Tibial artery (tissue), 4 donors: Measurements from ENCODE around the gene DAPK2.

ENCODE experiments used
- DNase-seq, 2 donors: peaks; one replicate each; pipeline ENCODE4 v3.0.0-alpha.2; 2019
- H3K27ac ChIP-seq, 2 donors: fragments of 200-600 bp; sonication (generic) in 1 of 2; 1 replicate in 1 of 2; 2 replicates in 1 of 2; pipeline ENCODE4 v1.5.1; 2018 to 2019; ENCODE audit warnings: mild to moderate bottlenecking in 1 of 2
- H3K27me3 ChIP-seq, 2 donors: fragments of 200-600 bp; sonication (generic) in 1 of 2; one replicate each; pipeline versions ENCODE4 v1.5.1 to v1.6.0; 2016 to 2019
- H3K36me3 ChIP-seq, 3 donors: fragments of 200-600 bp; sonication (generic) in 2 of 3; one replicate each; pipeline ENCODE4 v1.5.1; 2016 to 2019; ENCODE audit warnings: mild to moderate bottlenecking in 2 of 3
- H3K4me1 ChIP-seq, 4 donors: fragments of 200-600 bp; sonication (generic) in 2 of 4; 1 replicate in 3 of 4; 2 replicates in 1 of 4; pipeline ENCODE4 v1.5.1; 2016 to 2019
- H3K4me3 ChIP-seq, 2 donors: fragments of 200-600 bp; sonication (generic) in 1 of 2; 1 replicate in 1 of 2; 2 replicates in 1 of 2; pipeline ENCODE4 v1.5.1; 2018 to 2019; ENCODE audit warnings: mild to moderate bottlenecking in 2 of 2
- H3K9me3 ChIP-seq, 3 donors: fragments of 200-600 bp; sonication (generic) in 1 of 3; one replicate each; pipeline ENCODE4 v1.5.1; 2016 to 2019
- intact Hi-C: fragments of 100-400 bp; cut with DNase I; formaldehyde crosslinking; loops from one replicate; pipeline ENCODE4 v1.15.0; 2023; ENCODE audit warnings: low total_unique reads
- TF ChIP-seq, protein P1 (sequence below), 2 experiments: fragments of 200-600 bp in 1 of 2; fragments of 450-650 bp in 1 of 2; IDR thresholded peaks; one replicate each; pipeline ENCODE4 v1.5.1; 2017 to 2019; ENCODE audit warnings: antibody characterized with exemption in 2 of 2, mild to moderate bottlenecking in 1 of 2, moderate library complexity in 1 of 2

DAPK2 gene

GRCh38 chr15:63948436-63948835 lies 97.8 kb downstream of the DAPK2 start:
- TF ChIP-seq, protein P1, sequence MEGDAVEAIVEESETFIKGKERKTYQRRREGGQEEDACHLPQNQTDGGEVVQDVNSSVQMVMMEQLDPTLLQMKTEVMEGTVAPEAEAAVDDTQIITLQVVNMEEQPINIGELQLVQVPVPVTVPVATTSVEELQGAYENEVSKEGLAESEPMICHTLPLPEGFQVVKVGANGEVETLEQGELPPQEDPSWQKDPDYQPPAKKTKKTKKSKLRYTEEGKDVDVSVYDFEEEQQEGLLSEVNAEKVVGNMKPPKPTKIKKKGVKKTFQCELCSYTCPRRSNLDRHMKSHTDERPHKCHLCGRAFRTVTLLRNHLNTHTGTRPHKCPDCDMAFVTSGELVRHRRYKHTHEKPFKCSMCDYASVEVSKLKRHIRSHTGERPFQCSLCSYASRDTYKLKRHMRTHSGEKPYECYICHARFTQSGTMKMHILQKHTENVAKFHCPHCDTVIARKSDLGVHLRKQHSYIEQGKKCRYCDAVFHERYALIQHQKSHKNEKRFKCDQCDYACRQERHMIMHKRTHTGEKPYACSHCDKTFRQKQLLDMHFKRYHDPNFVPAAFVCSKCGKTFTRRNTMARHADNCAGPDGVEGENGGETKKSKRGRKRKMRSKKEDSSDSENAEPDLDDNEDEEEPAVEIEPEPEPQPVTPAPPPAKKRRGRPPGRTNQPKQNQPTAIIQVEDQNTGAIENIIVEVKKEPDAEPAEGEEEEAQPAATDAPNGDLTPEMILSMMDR (IDR thresholded peaks at IDR 0.05), result no peak
- Histone ChIP-seq H3K9me3 (no peaks in the 10 kb centered on the region), H3K36me3 (no peaks in the 10 kb centered on the region), H3K27me3 (no peaks in the 10 kb centered on the region), H3K4me3 (no peak overlapping the region), H3K27ac (no peak overlapping the region), H3K4me1 (peaks cover 0 to 24% (median 14%) of the 10 kb centered on the region in 4 donors)
- intact Hi-C loops, result loop anchor here (5.0 kb wide), 1 partner anchor 99 kb away; the partner anchor contains the start of gene DAPK2
- no peak for DNase-seq

GRCh38 chr15:63947228-63947627 lies 99.1 kb downstream of the DAPK2 start:
- intact Hi-C loops, result loop anchor here (5.0 kb wide), 1 partner anchor 100 kb away; the partner anchor contains the start of gene DAPK2
- TF ChIP-seq, protein P1 (IDR thresholded peaks at IDR 0.05), result no peak
- no peaks in the 10 kb centered on the region for H3K36me3 ChIP-seq
- H3K4me1 ChIP-seq, result peaks cover 0 to 24% (median 14%) of the 10 kb centered on the region in 4 donors
- DNase-seq, result no peak
- no peak overlapping the region for H3K4me3 ChIP-seq
- no peak overlapping the region for H3K27ac ChIP-seq
- no peaks in the 10 kb centered on the region for H3K27me3 ChIP-seq
- no peaks in the 10 kb centered on the region for H3K9me3 ChIP-seq

DNA sequence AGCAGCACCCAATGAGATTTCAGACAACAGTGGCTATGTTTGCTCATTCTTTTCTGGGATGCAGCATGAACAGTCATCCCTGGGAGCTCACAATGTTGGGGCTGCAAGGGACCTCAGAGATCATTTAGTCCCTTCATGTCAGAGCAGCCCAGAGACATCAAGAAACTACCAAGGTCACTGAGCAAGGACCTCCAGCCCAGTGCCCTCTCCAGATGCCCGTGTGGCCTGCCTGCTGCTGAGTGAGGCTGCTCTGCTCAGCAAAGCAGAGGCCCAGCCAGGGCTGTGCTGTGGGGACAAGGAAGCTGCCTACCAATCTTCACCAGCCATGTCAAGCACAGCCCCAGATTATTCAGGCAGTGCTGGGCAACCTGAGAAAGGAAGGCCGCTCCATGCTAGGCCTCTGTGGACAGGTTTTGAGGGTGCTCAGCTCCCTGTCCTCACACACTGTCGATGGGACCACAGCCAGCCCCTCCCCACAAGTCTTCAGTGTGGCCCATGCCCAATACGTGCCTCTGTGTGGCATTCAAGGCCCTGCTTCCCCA lies 99.7 kb downstream of the DAPK2 start:
- H3K27me3 ChIP-seq, result no peaks in the 10 kb centered on the region
- no peak for DNase-seq
- no peak overlapping the region for H3K27ac ChIP-seq
- no peaks in the 10 kb centered on the region for H3K9me3 ChIP-seq
- TF ChIP-seq, protein P1 (IDR thresholded peaks at IDR 0.05), result no peak
- no peaks in the 10 kb centered on the region for H3K36me3 ChIP-seq
- H3K4me3 ChIP-seq, result no peak overlapping the region
- peaks cover 0 to 24% (median 13%) of the 10 kb centered on the region in 4 donors for H3K4me1 ChIP-seq
- intact Hi-C loops, result loop anchor here (5.0 kb wide), 1 partner anchor 101 kb away; the partner anchor contains the start of gene DAPK2

DNA sequence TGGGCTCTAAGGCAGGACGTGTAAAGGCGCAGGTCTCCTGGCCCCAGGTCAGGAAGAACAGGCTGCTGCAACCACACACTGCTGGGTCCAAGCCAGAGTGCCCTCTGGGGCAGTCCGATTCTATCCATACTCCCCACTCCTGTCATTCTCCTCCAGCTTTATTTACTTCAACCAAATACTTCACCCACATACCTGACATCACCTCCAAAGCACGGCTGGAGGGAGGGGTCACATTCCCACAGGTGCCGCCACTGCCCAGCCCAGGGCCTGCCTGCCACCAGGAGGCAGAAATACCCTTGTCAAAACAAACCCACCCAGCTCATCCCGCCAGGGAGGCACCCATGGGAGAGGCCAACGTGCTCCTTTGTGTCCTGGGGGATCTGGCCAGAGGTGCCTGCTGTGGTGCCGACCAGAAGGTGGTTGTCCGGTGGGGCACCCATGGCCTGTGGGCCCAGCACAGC lies 100.4 kb downstream of the DAPK2 start:
- Histone ChIP-seq H3K4me1 (peaks cover 0 to 18% (median 9%) of the 10 kb centered on the region in 4 donors), H3K4me3 (no peak overlapping the region), H3K9me3 (no peaks in the 10 kb centered on the region), H3K36me3 (no peaks in the 10 kb centered on the region), H3K27me3 (no peaks in the 10 kb centered on the region), H3K27ac (no peak overlapping the region)
- intact Hi-C loops, result loop anchor here (5.0 kb wide), 1 partner anchor 101 kb away; the partner anchor contains the start of gene DAPK2
- TF ChIP-seq, protein P1 (IDR thresholded peaks at IDR 0.05), result no peak
- DNase-seq, result no peak

- intact Hi-C loops, result loop anchor here (5.0 kb wide), 1 partner anchor 102 kb away; the partner anchor contains the start of gene DAPK2
- H3K9me3 ChIP-seq, result no peaks in the 10 kb centered on the region
- H3K27ac ChIP-seq, result no peak overlapping the region
- H3K27me3 ChIP-seq, result no peaks in the 10 kb centered on the region
- TF ChIP-seq, protein P1 (IDR thresholded peaks at IDR 0.05), result peak; percentile 84 to 90
- H3K4me1 ChIP-seq, result peaks cover 0 to 18% (median 7%) of the 10 kb centered on the region in 4 donors
- H3K4me3 ChIP-seq, result no peak overlapping the region
- peak; percentile 59 to 79 for DNase-seq
- no peaks in the 10 kb centered on the region for H3K36me3 ChIP-seq
These were observed 101.1 kb downstream of the DAPK2 start for GRCh38 chr15:63945007-63945788.
